A549 (cell line): ENCODE results near the gene HIVEP3. TPM values are rescaled to one million over a fixed set of nuclear protein-coding genes. Genes with fewer than 3 reads are reported as not detected.

Experiments used
- ATAC-seq, 2 experiments: fragments of 200-7000 bp in 1 of 2; fragments of >200 bp in 1 of 2; cut with Nextera tagmentation in 1 of 2; cut with Tn5 transposase in 1 of 2; 3 replicates each; pipeline versions ENCODE4 v1.8.0 to v1.9.1; 2018 to 2020; ENCODE audit warnings: mild to moderate bottlenecking in 1 of 2, moderate library complexity in 1 of 2
- CTCF ChIA-PET: fragments of 300-600 bp; sonication (Branson Sonifier 250); formaldehyde crosslinking; extraction: SDS; loops from one replicate; lab custom pipeline; 2021; ENCODE audit warnings: antibody characterized with exemption, inconsistent platforms; lab: Yijun Ruan, JAX
- POLR2A ChIA-PET: fragments of 350-600 bp; formaldehyde crosslinking; extraction: SDS; loops from one replicate; lab custom pipeline; 2021; ENCODE audit warnings: antibody characterized with exemption, inconsistent platforms; lab: Yijun Ruan, JAX
- DNase-seq, 2 experiments: peaks; one replicate each; pipeline versions ENCODE4 v3.0.0 to v3.0.0-alpha.2; 2011 to 2016; ENCODE audit warnings: low read depth in 1 of 2, low spot score in 1 of 2
- FAIRE-seq: peaks from 2 replicates; lab custom pipeline; 2011; peaks lifted over from hg19 to GRCh38; lab: Jason Lieb, UNC
- H3K27ac ChIP-seq, 2 experiments: fragments of >200 bp; sonication (Bioruptor Twin); formaldehyde crosslinking; 3 replicates each; pipeline ENCODE4 v1.5.1; 2016 to 2017
- H3K4me1 ChIP-seq: fragments of >200 bp; sonication (Bioruptor Twin); formaldehyde crosslinking; 3 replicates; pipeline ENCODE4 v1.6.1; 2016
- H3K4me2 ChIP-seq: fragments of >200 bp; sonication (Bioruptor Twin); formaldehyde crosslinking; 3 replicates; pipeline ENCODE4 v1.6.1; 2016
- H3K4me3 ChIP-seq: fragments of >200 bp; sonication (Bioruptor Twin); formaldehyde crosslinking; 3 replicates; pipeline ENCODE4 v1.5.1; 2016
- H3K9me3 ChIP-seq: fragments of >200 bp; sonication (Bioruptor Twin); formaldehyde crosslinking; 3 replicates; pipeline ENCODE4 v1.6.1; 2016
- CEBPB ChIP-seq, 2 experiments: fragments of >200 bp in 1 of 2; sonication (Bioruptor Twin) in 1 of 2; formaldehyde crosslinking in 1 of 2; IDR thresholded peaks; 2 replicates each; pipeline ENCODE4 v1.6.1; 2012 to 2016
- CHD4 ChIP-seq: fragments of 200-600 bp; sonication (generic); IDR thresholded peaks from 2 replicates; pipeline ENCODE4 v1.6.1; 2016; ENCODE audit warnings: antibody characterized with exemption, mild to moderate bottlenecking, borderline replicate concordance
- ESRRA ChIP-seq: fragments of 150-350 bp; IDR thresholded peaks from 2 replicates; pipeline ENCODE4 v1.6.1; 2014; ENCODE audit warnings: mild to moderate bottlenecking, low read length, borderline replicate concordance
- FOSL2 ChIP-seq, 2 experiments: fragments of 450-650 bp in 1 of 2; fragments of >200 bp in 1 of 2; sonication (Bioruptor Twin) in 1 of 2; formaldehyde crosslinking; IDR thresholded peaks; 2 replicates each; pipeline versions ENCODE4 v1.5.0 to v1.6.1; 2016 to 2020; ENCODE audit warnings: mild to moderate bottlenecking in 1 of 2, moderate library complexity in 1 of 2
- FOXS1 ChIP-seq: fragments of 250-450 bp; sonication (Bioruptor Pico); IDR thresholded peaks from 2 replicates; pipeline ENCODE4 v1.5.0; 2020; ENCODE audit warnings: mild to moderate bottlenecking, moderate library complexity
- GATA3 ChIP-seq: IDR thresholded peaks from 2 replicates; pipeline ENCODE4 v1.6.1; 2012; ENCODE audit warnings: borderline replicate concordance
- HDAC2 ChIP-seq: fragments of 200-600 bp; sonication (generic); IDR thresholded peaks from 2 replicates; pipeline ENCODE4 v1.6.1; 2016
- HEYL ChIP-seq: fragments of 250-450 bp; sonication (Bioruptor Pico); IDR thresholded peaks from 2 replicates; pipeline ENCODE4 v1.8.0; 2021; ENCODE audit warnings: mild to moderate bottlenecking, moderate library complexity
- HOXB13 ChIP-seq: fragments of 250-450 bp; sonication (Bioruptor Pico); IDR thresholded peaks from 2 replicates; pipeline ENCODE4 v1.5.0; 2020; ENCODE audit warnings: low read depth, mild to moderate bottlenecking, moderate library complexity
- NPAS2 ChIP-seq: fragments of 250-450 bp; sonication (Bioruptor Pico); IDR thresholded peaks from 2 replicates; pipeline ENCODE4 v1.8.0; 2022; ENCODE audit warnings: mild to moderate bottlenecking, moderate library complexity, borderline replicate concordance
- NR3C1 ChIP-seq: fragments of >200 bp; sonication (Bioruptor Twin); formaldehyde crosslinking; IDR thresholded peaks from 3 replicates; pipeline ENCODE4 v1.6.1; 2017
- PHF8 ChIP-seq: fragments of 200-600 bp; sonication (generic); IDR thresholded peaks from 2 replicates; pipeline ENCODE4 v1.6.1; 2016; ENCODE audit warnings: low read depth, mild to moderate bottlenecking, antibody characterized with exemption, moderate library complexity, borderline replicate concordance
- RFX5 ChIP-seq: fragments of 450-650 bp; IDR thresholded peaks from 2 replicates; pipeline ENCODE4 v1.7.1; 2014; ENCODE audit warnings: antibody characterized with exemption, mild to moderate bottlenecking, moderate library complexity
- RNF2 ChIP-seq: fragments of 200-600 bp; sonication (generic); IDR thresholded peaks from 2 replicates; pipeline ENCODE4 v1.6.1; 2016; ENCODE audit warnings: low read depth, mild to moderate bottlenecking, antibody characterized with exemption, moderate library complexity, borderline replicate concordance
- SMC3 ChIP-seq: fragments of >200 bp; sonication (Bioruptor Twin); formaldehyde crosslinking; IDR thresholded peaks from 3 replicates; pipeline ENCODE4 v1.6.1; 2018; ENCODE audit warnings: inconsistent platforms
- SREBF2 ChIP-seq: fragments of 450-650 bp; IDR thresholded peaks from 2 replicates; pipeline ENCODE4 v1.6.1; 2014; ENCODE audit warnings: mild to moderate bottlenecking, moderate library complexity
- TFCP2L1 ChIP-seq: fragments of 250-450 bp; sonication (Bioruptor Pico); IDR thresholded peaks from 2 replicates; pipeline ENCODE4 v1.5.0; 2021; ENCODE audit warnings: mild to moderate bottlenecking
- ZFP36 ChIP-seq: fragments of 450-650 bp; IDR thresholded peaks from 2 replicates; pipeline ENCODE4 v1.6.1; 2014; ENCODE audit warnings: borderline replicate concordance; ENCODE audit not compliant: partially characterized antibody
- WGBS: methylation state at CpG from one replicate; pipeline ENCODE4 v1.1.6; 2017; ENCODE audit errors: missing lambda C conversion rate; 5-methylcytosine and 5-hydroxymethylcytosine counted together
- polyA plus RNA-seq, 4 experiments: library from polyadenylated mRNA; depleted of rRNA in 3 of 4; stranded (reverse); fragments of >200 nt; fragmentation: RNase III in 1 of 4; extraction: RNeasy Plus Mini Kit Qiagen cat#74134 plus additional on column Dnase treatment in 1 of 4; gene quantifications; 2 replicates in 3 of 4; 3 replicates in 1 of 4; pipeline ENCODE4 v1.2.3, GENCODE V29; 2011 to 2017
- TF ChIP-seq, protein P1 (sequence below): IDR thresholded peaks from 2 replicates; pipeline ENCODE4 v1.6.1; 2012
- TF ChIP-seq, protein P2 (sequence below): fragments of >200 bp; sonication (Bioruptor Twin); formaldehyde crosslinking; IDR thresholded peaks from 2 replicates; pipeline ENCODE4 v1.6.1; 2016
- TF ChIP-seq, protein P3 (sequence below): fragments of 250-450 bp; sonication (Bioruptor Pico); IDR thresholded peaks from 2 replicates; pipeline ENCODE4 v1.5.0; 2021; ENCODE audit warnings: mild to moderate bottlenecking, moderate library complexity, borderline replicate concordance
- TF ChIP-seq, protein P4 (sequence below): fragments of >200 bp; sonication (Bioruptor Twin); formaldehyde crosslinking; IDR thresholded peaks from 3 replicates; pipeline ENCODE4 v1.6.1; 2016
- TF ChIP-seq, protein P5 (sequence below): fragments of 200-600 bp; sonication (generic); IDR thresholded peaks from 2 replicates; pipeline ENCODE4 v1.6.1; 2016; ENCODE audit warnings: antibody characterized with exemption, mild to moderate bottlenecking, moderate library complexity

Gene HIVEP3
- polyA plus RNA-seq, 2 of the 4 experiments (the other 2 are of a cell fraction): 1.5 to 2.0 TPM

DNA sequence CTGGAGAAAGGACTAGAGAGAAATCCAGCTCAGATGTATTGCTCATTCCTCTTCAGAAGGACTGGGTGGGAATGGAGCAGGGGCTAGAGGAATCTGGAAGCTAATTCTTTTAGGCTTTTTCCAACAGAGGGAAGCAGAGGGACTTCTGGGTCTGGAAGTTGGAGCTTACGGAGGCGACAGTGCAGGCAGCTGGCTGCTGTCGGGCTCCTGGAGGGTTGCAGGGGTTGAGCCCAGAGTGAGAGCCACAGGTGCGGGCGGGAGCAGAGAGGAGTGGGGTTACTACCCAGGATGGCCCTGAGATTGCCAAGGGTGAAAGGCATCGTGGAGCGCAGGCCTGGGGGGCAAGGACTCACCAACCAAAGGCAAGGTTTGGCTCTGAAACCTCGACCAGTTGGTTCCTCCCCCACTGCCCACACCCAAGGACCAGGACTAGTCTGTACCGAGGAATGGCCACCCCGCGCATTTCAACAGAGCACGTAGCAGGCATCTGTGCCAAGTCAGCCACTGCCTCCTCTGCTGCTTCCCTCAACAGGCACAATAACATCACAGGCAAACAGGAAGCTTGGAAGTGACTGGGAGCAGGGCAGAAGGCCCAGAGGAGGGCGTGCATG lies 411.5 kb downstream of the HIVEP3 start:
- 0 out of 3 replicates have a peak, but pooled peaks cover 5% of the 10 kb centered on the region for H3K4me1 ChIP-seq
- ATAC-seq: no peak
- CTCF ChIA-PET: interaction anchor here (1.1 to 2.8 kb wide), 4 partner anchors 9 to 16 kb away, joined by 3 to 15 read pairs (median 4); no protein-coding TSS in a partner anchor

DNA sequence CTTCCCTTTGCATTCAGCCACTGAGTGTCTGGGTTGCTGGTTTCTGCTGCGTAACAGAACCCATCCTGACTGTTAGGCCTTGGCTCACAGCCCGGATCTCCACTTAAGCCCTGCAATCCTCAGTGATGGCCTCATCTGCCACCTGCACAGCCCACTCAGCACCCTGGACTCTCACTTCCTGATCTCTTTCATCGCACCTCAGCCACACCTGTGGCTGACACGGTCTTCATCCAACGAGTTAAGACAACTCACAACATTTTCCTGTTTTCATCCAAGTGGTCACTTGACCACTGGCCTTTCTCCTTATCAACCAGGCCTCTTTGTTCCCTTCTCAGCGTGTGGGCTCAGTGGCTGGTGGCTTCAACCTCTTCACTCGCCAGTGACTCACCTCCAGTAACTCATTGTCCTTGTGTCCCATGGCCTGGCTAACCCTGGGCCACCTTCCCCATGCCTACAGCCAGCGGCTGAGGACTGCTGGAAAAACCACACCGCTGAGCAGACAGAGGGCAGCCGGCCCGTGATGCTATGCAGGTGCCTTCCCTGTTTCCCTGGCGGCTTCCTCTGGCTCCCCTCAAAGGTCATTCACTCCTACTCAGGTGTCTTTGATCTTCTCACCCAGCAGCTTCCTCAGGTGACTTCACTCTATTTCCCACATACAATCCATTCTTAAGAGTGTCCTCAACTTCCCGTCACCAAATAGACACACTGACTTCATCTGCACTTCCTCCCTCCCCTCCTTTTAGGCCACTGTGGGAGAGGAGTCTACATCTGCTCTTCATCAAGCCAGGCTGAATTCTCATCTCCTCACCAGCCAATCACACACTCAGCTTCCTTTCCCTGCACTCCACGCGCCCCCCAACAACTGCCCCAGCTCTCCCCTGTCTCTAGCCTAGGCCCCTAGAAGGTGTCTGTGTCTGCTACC lies 414.3 kb downstream of the HIVEP3 start:
- FAIRE-seq (no peak), DNase-seq (peak in 1 of 2 experiments; percentile 18), ATAC-seq (no peak)
- Histone ChIP-seq H3K9me3 (no peaks in the 10 kb centered on the region), H3K4me2 (no peak overlapping the region), H3K27ac (no peak overlapping the region; a peak in 1 of 6 replicates), H3K4me3 (no peak overlapping the region), H3K4me1 (peaks cover 22% of the 10 kb centered on the region)
- POLR2A ChIA-PET: no interaction called here
- TF ChIP-seq NPAS2: no peak
- TF ChIP-seq HDAC2: no peak
- no peak for TF ChIP-seq NR3C1
- no peak for TF ChIP-seq GATA3
- no peak for TF ChIP-seq RNF2
- TF ChIP-seq, protein P1, sequence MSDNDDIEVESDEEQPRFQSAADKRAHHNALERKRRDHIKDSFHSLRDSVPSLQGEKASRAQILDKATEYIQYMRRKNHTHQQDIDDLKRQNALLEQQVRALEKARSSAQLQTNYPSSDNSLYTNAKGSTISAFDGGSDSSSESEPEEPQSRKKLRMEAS: no peak
- TF ChIP-seq, protein P2, sequence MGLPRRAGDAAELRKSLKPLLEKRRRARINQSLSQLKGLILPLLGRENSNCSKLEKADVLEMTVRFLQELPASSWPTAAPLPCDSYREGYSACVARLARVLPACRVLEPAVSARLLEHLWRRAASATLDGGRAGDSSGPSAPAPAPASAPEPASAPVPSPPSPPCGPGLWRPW: no peak
- TF ChIP-seq TFCP2L1: no peak
- TF ChIP-seq, protein P3, sequence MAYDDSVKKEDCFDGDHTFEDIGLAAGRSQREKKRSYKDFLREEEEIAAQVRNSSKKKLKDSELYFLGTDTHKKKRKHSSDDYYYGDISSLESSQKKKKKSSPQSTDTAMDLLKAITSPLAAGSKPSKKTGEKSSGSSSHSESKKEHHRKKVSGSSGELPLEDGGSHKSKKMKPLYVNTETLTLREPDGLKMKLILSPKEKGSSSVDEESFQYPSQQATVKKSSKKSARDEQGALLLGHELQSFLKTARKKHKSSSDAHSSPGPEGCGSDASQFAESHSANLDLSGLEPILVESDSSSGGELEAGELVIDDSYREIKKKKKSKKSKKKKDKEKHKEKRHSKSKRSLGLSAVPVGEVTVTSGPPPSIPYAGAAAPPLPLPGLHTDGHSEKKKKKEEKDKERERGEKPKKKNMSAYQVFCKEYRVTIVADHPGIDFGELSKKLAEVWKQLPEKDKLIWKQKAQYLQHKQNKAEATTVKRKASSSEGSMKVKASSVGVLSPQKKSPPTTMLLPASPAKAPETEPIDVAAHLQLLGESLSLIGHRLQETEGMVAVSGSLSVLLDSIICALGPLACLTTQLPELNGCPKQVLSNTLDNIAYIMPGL: no peak
- TF ChIP-seq CEBPB (IDR thresholded peaks at IDR 0.05): no peak
- no peak for TF ChIP-seq SMC3
- TF ChIP-seq SREBF2: no peak
- TF ChIP-seq ZFP36: no peak
- no peak for TF ChIP-seq RFX5
- TF ChIP-seq FOXS1: no peak
- TF ChIP-seq HOXB13 (CRISPR knock-in tag): no peak
- no peak for TF ChIP-seq ESRRA
- CTCF ChIA-PET: interaction anchor here (1.0 to 1.7 kb wide), 3 partner anchors 10 to 12 kb away, joined by 3 to 8 read pairs (median 3); no protein-coding TSS in a partner anchor
- 87% methylated on average over 15 of the region's 15 CpGs for WGBS

More for the DNA sequence above, 411.5 kb downstream of the HIVEP3 start:
- no peak overlapping the region for H3K27ac ChIP-seq
- TF ChIP-seq SREBF2: no peak
- TF ChIP-seq, protein P2: no peak
- TF ChIP-seq, protein P4, sequence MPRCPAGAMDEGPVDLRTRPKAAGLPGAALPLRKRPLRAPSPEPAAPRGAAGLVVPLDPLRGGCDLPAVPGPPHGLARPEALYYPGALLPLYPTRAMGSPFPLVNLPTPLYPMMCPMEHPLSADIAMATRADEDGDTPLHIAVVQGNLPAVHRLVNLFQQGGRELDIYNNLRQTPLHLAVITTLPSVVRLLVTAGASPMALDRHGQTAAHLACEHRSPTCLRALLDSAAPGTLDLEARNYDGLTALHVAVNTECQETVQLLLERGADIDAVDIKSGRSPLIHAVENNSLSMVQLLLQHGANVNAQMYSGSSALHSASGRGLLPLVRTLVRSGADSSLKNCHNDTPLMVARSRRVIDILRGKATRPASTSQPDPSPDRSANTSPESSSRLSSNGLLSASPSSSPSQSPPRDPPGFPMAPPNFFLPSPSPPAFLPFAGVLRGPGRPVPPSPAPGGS: no peak
- no peak for TF ChIP-seq PHF8
- no peak for TF ChIP-seq NPAS2
- no peak for TF ChIP-seq HOXB13 (CRISPR knock-in tag)
- TF ChIP-seq, protein P5, sequence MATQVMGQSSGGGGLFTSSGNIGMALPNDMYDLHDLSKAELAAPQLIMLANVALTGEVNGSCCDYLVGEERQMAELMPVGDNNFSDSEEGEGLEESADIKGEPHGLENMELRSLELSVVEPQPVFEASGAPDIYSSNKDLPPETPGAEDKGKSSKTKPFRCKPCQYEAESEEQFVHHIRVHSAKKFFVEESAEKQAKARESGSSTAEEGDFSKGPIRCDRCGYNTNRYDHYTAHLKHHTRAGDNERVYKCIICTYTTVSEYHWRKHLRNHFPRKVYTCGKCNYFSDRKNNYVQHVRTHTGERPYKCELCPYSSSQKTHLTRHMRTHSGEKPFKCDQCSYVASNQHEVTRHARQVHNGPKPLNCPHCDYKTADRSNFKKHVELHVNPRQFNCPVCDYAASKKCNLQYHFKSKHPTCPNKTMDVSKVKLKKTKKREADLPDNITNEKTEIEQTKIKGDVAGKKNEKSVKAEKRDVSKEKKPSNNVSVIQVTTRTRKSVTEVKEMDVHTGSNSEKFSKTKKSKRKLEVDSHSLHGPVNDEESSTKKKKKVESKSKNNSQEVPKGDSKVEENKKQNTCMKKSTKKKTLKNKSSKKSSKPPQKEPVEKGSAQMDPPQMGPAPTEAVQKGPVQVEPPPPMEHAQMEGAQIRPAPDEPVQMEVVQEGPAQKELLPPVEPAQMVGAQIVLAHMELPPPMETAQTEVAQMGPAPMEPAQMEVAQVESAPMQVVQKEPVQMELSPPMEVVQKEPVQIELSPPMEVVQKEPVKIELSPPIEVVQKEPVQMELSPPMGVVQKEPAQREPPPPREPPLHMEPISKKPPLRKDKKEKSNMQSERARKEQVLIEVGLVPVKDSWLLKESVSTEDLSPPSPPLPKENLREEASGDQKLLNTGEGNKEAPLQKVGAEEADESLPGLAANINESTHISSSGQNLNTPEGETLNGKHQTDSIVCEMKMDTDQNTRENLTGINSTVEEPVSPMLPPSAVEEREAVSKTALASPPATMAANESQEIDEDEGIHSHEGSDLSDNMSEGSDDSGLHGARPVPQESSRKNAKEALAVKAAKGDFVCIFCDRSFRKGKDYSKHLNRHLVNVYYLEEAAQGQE: no peak
- TF ChIP-seq FOSL2 (IDR thresholded peaks at IDR 0.05): no peak
- no peak for TF ChIP-seq FOSL2 (CRISPR knock-in tag; IDR thresholded peaks at IDR 0.05)
- no peak for TF ChIP-seq CHD4
- TF ChIP-seq HEYL (CRISPR knock-in tag): no peak
- TF ChIP-seq HDAC2: no peak
- FAIRE-seq (no peak), DNase-seq (no peak)
- no peak overlapping the region for H3K4me2 ChIP-seq
- H3K9me3 ChIP-seq: no peaks in the 10 kb centered on the region
- no peak overlapping the region for H3K4me3 ChIP-seq
- 81% methylated on average over 13 of the region's 13 CpGs for WGBS
- POLR2A ChIA-PET: no interaction called here
